NCI-H82 treated with DMSO at 0.1 percent for 48 hours (cell line): ENCODE data around the gene BRAP.
"Not testable (repeated sequence)": the region's sequence is repeated elsewhere in the genome, so short reads cannot be mapped to it uniquely, and the experiment has no call there.

Experiments
- DNase-seq: peaks from one replicate; lab custom pipeline; 2025; ENCODE audit not compliant: unreplicated experiment; lab: John Stamatoyannopoulos, UW

The BRAP gene, protein sequence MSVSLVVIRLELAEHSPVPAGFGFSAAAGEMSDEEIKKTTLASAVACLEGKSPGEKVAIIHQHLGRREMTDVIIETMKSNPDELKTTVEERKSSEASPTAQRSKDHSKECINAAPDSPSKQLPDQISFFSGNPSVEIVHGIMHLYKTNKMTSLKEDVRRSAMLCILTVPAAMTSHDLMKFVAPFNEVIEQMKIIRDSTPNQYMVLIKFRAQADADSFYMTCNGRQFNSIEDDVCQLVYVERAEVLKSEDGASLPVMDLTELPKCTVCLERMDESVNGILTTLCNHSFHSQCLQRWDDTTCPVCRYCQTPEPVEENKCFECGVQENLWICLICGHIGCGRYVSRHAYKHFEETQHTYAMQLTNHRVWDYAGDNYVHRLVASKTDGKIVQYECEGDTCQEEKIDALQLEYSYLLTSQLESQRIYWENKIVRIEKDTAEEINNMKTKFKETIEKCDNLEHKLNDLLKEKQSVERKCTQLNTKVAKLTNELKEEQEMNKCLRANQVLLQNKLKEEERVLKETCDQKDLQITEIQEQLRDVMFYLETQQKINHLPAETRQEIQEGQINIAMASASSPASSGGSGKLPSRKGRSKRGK

DNA sequence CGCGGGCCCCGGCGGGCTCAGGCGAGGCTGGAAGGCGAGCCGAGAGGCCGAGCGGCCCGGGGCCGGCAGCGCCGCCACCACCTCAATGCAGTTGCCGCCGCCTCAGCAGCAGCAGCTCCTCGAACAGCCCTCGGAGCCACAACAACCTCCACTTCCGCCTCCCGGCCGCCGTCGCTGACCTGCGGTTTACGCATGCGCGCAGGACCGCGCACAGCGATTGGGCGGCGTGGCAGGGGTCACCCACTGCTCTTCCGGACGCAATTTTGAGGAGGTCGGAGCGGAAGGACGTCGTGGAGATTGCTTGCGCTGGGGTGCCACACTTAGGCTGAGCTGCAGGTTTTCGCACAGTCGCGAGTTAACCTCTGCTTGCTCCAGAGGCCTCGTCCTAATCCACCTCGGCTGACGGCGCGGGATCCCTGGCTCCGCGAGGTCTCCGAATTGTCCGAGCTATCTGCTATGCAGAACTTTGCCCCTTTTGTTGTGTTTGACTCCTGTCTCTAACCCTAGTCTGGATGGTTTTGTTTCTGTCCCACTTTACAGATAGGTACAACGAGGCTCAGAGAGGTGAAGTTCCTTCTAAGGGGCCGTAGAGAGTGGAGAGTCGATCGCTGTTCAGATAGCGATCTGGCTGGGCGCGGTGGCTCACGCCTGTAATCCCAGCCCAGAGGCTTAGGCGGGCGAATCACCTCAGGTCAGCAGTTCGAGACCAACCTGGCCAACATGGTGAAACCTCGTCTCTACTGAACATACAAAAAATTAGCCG is at the start of gene BRAP, which contains the start of gene ACAD10:
TSS of gene BRAP (minus strand) at position 146 of the 763 bp plus-strand sequence. CDS start 164 bp downstream, outside the sequence.
TSS of gene ACAD10 (plus strand) at position 243 of the 763 bp plus-strand sequence. CDS start 6,657 bp downstream, outside the sequence.
- DNase-seq = peak; percentile 73

GRCh38 chr12:111733340-111733915 is 47.7 kb upstream of the BRAP start:
- DNase-seq = no peak

- no peak for DNase-seq
Observed at GRCh38 chr12:111732786-111733185, 47.0 kb upstream of the BRAP start.

DNA sequence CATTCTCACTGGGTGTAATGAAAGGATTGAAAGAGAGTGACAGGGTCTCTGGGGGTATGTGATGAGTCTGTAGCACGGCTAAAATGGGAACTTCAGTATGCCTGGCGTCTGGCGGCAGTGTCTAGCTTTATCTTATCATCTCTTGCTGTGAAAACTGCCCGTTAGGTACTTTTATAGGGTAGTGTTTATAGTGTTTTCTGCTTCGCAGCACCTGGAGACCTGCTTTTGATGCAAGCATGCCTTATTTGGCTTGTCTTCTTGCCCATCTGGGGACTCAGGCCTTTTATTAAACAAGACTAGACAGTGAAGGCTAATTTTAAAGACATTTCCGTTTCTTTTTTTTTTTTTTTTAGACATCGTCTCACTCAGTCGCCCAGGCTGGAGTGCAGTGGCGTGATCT is 44.7 kb upstream of the BRAP start:
- no peak for DNase-seq

GRCh38 chr12:111728795-111729194 is 43.0 kb upstream of the BRAP start:
- no peak for DNase-seq

DNA sequence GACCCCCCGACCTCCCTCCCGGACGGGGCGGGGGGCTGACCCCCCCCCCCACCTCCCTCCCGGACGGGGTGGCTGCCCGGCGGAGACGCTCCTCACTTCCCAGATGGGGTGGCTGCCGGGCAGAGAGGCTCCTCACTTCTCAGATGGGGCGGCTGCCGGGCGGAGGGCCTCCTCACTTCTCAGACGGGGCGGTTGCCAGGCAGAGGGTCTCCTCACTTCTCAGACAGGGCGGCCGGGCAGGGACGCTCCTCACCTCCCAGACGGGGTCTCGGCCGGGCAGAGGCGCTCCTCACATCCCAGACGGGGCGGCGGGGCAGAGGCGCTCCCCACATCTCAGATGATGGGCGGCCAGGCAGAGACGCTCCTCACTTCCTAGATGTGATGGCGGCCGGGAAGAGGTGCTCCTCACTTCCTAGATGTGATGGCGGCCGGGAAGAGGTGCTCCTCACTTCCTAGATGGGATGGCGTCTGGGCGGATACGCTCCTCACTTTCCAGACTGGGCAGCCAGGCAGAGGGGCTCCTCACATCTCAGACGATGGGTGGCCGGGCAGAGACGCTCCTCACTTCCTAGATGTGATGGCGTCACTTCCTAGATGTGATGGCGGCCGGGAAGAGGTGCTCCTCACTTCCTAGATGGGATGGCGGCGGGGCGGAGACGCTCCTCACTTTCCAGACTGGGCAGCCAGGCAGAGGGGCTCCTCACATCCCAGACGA is 38.0 kb upstream of the BRAP start:
- DNase-seq = not testable (repeated sequence)

GRCh38 chr12:111720457-111720856 is 34.7 kb upstream of the BRAP start:
- no peak for DNase-seq

GRCh38 chr12:111719316-111719715 is 33.6 kb upstream of the BRAP start:
- DNase-seq = not testable (repeated sequence)

DNA sequence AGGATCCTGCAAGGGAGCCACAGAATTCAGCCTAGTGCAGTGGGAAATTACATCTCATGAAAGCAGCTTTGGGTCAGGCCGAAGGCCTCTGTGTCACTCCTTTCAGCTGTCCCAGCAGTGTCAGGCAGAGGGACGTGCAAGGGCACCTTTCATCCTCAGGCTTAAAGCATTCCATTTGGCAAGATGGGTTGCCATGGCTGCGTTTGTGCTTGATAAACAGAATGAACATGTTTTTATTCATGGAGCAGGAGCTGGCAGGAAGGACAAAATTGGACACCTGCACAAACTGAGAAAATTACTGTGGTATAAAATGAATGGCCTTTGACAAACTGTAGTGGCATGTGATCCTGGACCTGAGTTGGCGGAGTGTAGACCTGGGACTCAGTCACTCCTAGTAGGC is 29.5 kb upstream of the BRAP start:
- no peak for DNase-seq

- no peak for DNase-seq
Observed at GRCh38 chr12:111706145-111706544, 20.4 kb upstream of the BRAP start.

DNA sequence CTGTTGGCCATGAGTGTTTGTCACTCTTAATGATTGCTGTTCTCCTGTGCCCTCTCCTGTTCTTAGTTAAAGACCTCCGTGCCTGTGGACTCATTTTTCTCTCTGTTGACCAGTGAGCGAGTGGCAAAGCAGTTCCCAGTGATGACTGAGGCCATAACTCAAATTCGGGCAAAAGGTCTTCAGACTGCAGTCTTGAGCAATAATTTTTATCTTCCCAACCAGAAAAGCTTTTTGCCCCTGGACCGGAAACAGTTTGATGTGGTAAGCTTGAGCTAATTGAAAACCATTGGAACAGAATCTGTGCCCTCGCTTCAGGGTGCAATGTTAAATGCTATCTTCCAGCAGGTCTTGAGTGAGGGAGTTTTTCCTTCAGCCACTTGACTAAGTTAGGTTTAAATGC is 19.9 kb upstream of the BRAP start:
- no peak for DNase-seq

DNA sequence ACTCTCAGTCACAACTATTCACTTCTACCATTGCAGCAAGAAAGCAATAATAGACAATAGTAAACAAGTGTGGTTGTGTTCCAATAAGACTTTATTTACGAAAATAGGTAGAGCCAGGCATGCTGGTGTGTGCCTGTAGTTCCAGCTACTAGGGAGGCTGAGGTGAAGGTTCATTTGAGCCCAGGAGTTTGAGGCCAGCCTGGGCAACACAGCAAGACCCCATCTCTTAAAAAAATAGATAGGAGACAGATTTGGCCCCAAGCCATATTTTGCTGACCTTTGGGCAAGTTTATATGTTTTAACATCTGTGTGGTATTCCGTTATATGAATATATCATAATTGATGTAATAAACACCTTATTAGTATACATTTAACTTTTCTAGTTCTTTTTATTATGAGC is 14.2 kb upstream of the BRAP start:
- DNase-seq = no peak

DNA sequence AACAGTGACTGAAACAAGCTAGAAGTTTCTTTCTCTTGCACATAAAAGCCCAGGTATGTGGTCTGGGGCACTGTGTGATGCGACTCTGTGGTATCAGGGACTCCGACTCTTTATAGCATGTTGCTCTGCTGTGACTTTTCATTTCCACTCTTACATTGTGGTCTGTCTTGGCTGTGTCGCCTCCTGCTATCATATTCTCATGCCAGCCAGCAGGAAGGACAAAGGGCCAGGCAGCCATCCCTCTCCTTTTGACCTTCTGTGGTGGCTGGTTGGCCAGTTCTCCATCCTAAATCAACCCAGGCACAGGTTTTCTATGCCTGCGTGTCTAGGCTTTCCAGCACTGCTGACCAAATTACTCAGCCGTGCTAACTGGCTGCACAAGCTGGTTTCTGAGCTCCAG is 8.1 kb upstream of the BRAP start:
- no peak for DNase-seq

GRCh38 chr12:111692575-111693210 is 6.9 kb upstream of the BRAP start:
- DNase-seq = no peak

GRCh38 chr12:111691262-111691661 is 5.5 kb upstream of the BRAP start:
- DNase-seq = no peak

GRCh38 chr12:111687952-111688351 is 2.2 kb upstream of the BRAP start:
- no peak for DNase-seq

GRCh38 chr12:111687255-111687654 is 1.5 kb upstream of the BRAP start:
- DNase-seq = no peak

DNA sequence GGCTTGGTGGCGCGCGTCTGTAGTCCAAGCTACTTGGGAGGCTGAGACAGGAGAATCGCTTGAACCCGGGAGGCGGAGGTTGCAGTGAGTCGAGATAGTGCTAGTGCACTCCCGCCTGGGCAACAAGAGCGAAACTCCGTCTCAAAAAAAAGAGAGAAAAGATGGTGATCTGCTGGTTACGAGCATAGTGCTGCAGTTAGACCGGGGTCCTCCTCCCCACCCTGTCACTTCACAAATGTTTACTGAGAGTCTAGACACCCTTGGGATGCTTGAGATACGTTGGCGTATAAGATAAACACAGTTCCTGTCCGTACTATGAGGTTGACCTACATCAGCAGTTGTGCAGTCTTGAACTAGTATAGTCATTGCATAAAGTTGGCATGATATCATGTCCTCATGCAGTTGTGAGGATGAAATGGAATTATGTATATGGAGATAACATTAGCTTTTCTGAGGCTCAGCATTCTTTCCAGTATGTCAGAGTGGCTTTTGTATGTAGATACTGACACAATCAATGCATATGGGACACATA is 884 bp upstream of the BRAP start:
- no peak for DNase-seq

GRCh38 chr12:111685322-111685810 is 390 bp downstream of the BRAP start:
- no peak for DNase-seq
